Breast epithelium (tissue), 3 donors: Measurements from ENCODE around the gene SMIM5.

Source experiments
- POLR2AphosphoS5 ChIP-seq, 3 donors: sonication (generic); formaldehyde crosslinking; IDR thresholded peaks; one replicate each; pipeline ENCODE4 v1.6.1; 2017; ENCODE audit warnings: antibody characterized with exemption in 3 of 3
- TF ChIP-seq, protein P1 (sequence below), 3 donors: fragments of 450-650 bp; IDR thresholded peaks; one replicate each; pipeline ENCODE4 v1.5.1; 2016 to 2017; ENCODE audit warnings: antibody characterized with exemption in 3 of 3, mild to moderate bottlenecking in 3 of 3, moderate library complexity in 3 of 3

DNA sequence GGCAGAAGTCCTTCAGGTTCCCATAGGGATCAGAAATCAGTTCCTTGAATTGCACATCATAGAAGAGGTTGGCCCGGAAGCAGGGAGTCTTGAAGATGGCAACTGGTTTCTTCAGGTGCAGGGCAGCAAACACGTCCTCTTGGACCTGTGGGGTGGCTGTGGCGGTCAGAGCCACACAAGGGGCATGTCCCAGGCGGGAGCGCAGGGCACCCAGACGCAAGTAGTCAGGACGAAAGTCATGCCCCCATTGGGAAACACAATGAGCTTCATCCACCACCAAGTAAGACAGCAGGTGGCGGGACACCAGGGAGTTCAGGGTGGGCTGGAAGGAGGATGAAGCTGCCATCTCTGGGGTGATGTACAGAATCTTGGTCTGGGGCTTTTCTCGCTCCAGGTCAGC lies 29.3 kb downstream of the SMIM5 start:
- TF ChIP-seq, protein P1, sequence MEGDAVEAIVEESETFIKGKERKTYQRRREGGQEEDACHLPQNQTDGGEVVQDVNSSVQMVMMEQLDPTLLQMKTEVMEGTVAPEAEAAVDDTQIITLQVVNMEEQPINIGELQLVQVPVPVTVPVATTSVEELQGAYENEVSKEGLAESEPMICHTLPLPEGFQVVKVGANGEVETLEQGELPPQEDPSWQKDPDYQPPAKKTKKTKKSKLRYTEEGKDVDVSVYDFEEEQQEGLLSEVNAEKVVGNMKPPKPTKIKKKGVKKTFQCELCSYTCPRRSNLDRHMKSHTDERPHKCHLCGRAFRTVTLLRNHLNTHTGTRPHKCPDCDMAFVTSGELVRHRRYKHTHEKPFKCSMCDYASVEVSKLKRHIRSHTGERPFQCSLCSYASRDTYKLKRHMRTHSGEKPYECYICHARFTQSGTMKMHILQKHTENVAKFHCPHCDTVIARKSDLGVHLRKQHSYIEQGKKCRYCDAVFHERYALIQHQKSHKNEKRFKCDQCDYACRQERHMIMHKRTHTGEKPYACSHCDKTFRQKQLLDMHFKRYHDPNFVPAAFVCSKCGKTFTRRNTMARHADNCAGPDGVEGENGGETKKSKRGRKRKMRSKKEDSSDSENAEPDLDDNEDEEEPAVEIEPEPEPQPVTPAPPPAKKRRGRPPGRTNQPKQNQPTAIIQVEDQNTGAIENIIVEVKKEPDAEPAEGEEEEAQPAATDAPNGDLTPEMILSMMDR (IDR thresholded peaks at IDR 0.05), result no peak
- no peak for TF ChIP-seq POLR2AphosphoS5 (IDR thresholded peaks at IDR 0.05)
